GM21737 (cell line): ENCODE results near the gene SCAP.

Experiments used
- ATAC-seq: cut with Tn5 transposase; IDR thresholded peaks from one replicate; pipeline ENCODE4 v1.9.1; 2021; ENCODE audit warnings: mild to moderate bottlenecking, moderate library complexity; ENCODE audit not compliant: unreplicated experiment

SCAP gene

DNA sequence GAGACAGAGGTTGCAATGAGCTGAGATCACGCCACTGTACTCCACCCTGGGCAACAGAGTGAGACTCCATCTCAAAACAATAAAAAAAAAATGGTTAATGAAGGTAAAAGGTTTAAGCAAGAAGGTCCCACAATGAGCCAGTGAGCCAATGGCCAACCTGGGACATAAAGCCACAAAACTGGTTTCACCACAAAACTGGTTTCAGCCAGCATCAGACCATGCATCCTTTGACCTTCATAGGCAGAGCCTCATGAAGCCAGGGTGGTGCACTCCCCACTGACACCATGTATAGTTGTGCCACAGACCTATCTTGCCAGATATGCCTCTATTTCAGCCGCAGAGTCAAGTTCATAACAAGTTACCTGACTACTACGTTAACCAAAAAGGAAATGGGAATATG is 41.9 kb downstream of the SCAP start:
- ATAC-seq, result no peak

DNA sequence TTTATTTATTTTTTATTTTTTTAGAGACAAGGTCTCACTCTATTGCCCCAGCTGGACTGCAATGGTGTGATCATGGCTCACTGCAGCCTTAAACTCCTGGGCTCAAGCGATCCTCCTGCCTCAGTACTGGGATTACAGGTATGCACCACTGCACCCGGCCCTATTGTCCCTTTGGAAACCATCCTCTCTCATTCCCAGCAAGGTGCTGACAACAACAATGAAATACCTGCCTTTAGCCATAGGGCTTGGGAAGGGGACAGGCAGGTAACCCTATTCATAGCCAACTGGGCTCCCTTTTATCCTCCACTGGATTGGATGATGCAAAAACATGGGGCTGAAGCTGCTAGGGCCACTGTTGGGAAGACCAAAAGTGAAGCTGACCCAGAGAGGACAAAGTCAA is 43.1 kb downstream of the SCAP start:
- ATAC-seq, result no peak

DNA sequence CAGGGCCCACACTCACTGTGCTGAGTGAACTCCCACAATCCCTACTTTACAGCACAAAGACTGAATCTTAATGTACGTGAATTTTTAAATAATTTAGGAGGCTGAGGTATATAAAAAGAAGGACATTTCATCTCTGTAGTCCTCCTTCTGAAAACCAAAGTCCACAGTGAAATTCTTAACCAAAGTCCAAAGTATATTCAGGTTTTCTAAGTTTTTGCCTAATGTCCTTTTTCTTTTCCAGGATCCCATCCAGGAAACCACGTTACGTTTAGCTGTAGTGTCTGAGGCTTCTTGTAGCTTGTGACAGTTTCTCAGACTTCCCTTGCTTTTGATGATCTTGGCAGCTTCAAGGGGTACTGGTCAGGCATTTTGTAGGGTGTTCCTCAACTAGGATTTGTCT is 44.5 kb downstream of the SCAP start:
- ATAC-seq, result no peak

DNA sequence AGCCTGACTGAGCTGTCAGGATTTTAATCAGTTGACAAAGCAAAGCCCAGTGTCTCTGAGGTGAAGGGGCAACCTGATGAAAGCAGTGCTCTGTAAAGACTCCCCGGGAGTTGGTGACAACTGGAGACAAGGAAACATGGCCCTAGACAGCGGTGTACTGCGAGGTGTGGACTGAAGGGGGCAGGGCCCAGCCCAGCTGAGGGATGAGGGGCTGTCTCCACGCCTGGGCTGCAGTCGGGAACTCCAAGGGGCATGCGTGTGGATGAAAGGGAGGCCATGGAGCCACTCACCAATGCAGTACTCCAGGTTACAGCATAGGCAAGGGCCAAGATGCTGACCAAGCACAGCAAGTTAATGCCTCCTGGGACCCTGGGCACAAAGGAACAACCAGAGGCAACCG is 45.1 kb downstream of the SCAP start:
- no peak for ATAC-seq

DNA sequence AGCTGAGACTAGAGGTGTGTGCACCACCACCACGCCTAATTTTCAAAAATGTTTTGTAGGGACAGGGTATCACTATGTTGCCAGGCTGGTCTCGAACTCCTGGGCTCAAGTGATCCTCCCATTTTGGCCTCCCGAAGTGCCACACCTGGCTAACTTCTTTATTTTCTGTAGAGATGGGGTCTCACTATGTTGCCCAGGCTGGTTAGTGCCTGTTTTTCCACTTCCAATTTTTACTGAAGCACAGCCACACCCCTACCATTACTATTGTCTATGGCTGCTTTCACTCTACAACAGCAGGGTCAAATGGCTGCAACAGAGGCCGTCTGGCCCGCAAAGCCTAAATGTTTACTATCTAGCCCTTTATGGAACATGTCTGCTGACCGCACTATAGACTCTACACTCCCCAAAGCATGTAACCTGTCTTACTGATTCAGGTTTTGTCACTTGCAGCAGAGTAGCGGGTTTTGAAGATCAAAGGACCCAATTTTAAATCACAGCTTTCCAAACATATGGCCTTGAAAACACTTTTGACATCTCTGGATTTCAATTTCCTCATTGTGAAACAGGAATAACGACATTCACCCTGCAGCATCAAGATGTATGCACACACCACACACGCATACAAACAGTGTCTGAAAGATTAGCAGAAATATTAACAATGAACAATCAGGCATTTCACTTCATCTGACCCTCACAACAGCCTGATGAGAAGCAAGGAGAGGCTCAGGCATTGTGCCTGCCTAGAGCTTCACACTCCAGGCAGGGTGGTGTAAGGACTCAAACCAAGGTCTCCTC is 46.1 kb downstream of the SCAP start:
- ATAC-seq, result no peak

DNA sequence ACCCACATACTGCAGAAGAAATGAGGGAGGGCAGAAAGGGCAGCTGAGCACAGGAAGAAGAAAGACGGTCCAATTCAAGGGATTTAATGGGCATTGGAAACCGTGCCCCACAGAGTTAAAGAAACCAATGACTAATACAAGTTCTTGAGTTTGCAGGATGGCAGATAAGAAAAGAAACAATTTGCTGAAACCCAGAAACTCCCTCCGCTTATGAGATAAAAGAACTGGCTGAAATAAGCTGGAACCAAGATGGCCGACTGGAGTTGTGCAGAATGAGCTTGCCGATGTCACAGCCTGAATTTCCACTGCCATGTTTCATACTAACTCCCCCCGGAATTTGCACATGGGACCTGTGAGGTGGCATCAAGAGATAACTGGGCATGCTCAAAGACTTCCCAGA is 47.1 kb downstream of the SCAP start:
- ATAC-seq, result no peak

DNA sequence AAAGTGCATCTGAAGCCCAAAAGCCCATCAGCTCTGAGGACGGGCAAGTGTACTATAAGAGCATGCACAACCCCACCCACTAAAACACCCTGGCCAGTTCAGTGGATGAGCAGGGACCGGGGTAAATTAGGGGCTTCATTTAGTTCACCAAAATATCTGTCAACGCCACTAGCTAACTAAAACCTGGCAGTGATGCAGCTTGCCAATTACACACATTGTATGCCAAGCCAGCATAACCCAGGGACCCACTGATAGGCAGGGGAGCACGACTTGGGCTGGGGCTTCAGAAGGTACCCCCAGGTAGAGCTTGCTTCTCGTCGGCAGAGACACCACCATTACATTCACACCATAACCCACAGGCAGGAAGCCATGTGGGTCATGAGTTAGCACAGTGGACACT is 47.9 kb downstream of the SCAP start:
- no peak for ATAC-seq

DNA sequence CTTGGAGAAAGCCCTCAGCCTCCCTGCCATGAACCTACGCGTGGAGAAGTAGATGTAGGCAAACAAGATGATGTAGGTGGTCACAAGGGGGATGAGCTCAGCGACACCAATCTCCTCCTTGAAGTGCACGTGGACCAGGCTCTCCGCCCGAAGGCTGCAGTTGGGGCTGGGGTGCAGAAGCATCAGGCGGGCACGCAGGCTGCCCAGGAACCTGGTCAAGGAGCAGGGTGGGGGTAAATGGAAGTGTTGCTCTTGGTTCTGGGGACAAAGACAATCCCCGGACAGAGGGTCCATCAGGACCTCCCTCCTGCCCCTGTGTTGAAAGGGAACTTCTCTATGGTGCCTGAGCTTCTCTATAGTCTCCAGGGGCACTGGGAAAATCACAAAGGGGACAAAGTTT is 49.8 kb downstream of the SCAP start:
- no peak for ATAC-seq

DNA sequence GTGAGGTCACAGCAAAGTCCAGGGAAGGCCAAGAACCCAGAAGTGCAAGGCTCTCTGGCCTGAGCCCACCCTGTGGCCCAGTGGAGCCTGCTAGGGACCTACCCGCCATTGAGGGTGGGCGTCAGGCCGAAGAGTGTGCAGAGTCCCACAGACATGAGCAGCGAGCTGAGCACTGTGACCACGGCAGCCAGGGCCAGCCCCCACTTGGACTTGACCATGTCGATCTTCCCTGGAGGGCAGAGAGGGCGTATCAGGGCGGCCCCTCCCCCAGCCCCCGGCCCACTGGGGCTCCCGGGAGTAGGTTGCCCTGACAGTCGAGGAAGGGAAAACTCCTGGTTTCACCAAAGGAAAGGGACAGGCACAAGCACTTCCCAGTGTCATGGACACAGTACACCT is 50.4 kb downstream of the SCAP start:
- no peak for ATAC-seq

DNA sequence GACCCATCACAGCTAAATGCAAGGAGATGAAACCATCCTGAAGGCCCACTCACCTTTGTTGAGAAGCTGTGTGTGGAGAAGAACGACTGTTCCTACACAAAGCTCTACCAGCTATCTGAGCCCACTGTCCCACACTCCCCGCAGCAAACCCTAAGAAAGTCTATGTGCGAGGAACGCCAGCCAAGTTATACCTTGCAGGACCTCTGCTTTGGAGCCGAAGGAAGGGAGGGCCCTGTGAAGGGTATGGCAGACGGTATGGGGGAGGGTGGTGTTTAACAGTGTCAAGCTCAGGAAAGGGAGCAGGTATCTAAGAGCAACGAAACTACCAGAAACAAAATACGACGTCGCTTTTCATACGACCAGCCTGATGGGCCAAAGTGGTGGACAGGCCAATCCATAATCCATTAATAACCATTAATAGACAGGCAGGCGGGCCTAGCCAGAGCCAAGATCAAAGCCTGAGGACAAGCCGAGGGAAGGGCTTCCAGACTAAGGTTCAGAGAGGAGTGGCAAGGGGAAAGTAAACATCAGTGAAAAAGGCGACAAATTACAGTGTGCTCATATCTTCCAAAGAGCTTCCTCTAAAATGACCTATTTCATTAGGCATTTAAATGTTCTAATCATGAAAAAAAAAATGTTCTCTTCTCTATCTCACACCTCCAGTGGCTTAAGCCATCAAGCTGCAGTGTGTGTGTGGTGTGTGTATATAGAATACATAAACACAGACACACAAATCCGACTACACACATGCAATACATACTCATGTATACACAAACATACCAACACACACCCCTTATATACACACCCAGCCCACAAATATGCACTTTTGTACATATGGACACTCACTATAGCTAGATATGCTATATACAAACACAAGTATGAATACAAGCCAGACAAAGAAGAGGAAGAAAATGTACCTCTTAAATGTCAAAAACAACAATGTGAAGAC is 51.0 kb downstream of the SCAP start:
- no peak for ATAC-seq

DNA sequence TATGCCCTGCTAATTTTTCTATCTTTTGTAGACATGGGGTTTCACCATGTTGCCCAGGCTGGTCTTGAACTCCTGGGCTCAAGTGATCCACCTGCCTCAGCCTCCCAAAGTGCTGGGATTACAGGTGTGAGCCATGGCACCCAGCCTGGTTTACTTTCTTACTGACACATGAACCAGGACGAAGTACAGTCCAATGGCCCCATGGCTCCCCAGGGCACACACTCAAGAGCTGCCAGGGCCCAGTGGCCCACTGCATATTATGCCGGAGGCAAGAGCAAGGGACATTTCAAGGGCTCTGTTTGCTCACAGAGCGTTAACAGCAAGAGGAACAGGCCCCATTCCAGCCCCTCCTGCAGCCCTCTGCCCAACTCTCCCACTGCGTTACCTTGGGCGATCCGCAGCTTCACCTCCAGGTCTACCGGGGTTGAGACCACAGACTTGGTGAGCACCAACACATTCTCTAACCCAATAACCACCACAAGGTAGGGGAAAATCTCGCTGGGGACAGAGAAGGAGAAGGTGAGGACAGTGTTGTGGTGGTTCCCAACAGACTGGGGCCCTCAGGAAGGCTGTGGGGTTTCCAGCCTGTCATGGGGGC is 52.1 kb downstream of the SCAP start:
- no peak for ATAC-seq

DNA sequence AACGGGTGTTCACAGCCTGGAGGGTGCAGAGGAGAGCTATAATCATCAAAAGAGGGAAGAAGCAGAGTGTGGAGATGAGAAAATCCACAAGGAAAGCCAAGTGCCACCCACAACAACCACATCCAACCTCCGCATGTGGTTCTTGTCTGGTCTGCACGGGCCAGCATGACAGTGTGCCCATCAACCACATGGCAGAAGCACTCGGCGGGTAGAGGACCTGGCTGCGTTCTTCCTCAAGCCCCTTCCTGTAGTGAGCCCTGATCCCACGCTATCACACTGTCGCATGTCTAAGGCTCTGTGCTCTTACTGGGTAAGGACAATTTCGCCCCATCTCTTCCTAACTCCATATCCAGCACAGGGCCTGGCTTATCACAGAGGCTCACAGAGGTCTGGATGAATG is 53.0 kb downstream of the SCAP start:
- ATAC-seq, result no peak

DNA sequence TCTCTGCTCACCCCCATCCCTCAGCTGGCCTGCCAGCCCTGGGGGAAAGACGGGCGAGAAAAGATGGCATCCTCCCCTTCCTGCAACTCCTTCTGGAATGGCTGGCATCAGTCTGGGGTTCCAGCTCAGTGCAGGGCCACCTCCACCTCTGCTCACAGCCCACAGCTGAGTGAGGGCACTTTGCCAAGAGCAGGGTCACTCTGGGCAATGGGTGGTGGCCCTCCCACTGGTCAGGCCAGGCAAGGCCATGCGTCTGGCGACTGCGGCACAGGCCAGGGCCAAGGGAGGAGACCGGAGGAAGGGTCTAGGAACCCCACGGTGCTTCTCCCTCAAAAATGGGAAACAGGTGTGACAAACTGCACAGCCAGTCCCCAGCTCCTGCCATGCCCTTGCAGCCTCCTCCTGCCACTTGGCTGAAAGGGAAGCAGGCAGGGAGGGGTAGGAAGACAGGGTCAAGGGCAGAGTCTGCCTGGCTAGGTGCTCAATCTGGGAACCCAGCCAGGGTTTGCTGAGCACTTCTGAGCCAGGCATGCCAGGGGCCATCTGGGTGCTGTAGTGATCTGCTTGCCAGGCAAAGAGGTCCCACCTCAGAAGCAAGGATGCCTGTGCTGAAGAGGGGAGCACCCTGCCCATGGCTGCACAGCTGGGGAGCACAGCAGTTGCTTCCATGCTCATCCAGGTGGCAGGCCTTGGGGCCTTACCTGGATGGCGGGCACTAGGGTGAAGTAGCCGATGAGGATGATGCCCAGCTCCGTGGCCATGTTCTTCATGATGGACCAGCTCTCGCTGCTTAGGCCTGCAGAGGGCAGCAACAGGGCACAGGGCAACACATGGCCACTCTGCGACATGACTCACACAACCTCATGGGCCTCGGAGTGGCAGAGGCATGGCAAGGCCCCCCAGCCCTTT is 53.7 kb downstream of the SCAP start:
- ATAC-seq, result no peak

DNA sequence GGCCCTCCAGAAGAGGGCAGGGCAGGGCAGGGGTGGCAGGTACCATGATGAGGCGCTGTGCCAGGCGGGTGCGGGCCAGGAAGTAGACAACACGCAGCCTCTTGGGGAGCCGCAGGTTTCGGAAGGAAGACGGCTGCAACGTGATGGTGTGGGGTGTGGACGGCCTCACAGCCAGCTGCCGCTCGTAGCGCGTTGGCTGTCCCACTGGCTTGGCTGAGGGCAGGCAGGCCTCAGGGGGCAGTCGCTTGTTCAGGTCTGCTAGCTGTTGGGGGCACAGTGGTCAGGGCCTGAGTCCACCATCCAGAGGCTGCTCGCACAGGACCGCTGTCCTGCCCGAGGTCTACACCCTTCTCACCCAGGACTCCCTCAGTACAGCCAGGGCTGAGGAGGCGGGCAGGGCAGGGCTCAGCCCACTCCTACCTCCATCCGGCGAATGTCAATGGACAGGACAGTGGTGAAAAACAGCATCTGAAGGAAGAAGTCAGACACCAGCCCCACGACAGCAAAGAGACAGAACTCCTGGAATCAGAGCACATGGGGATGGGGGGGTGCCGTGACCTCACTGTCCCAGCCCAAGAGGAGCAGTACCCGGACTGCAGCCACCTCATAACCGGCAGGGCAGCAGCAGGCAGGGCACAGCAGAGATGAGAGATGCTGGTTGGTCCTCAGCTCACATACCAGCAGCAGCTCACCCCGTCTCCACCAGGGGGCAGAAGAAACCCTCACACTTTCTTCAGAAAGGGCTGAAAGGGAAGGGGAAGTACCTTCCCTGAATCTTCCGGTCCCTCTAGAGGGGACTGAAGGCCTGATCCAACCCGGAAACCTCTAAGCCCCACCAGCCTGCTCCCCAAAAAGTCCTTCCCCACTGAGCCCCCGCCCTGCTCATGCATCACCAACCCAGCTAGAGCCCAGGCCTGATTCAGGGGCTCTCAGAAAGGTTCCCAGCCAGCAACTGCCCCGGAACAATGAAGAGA is 54.9 kb downstream of the SCAP start:
- ATAC-seq, result no peak

DNA sequence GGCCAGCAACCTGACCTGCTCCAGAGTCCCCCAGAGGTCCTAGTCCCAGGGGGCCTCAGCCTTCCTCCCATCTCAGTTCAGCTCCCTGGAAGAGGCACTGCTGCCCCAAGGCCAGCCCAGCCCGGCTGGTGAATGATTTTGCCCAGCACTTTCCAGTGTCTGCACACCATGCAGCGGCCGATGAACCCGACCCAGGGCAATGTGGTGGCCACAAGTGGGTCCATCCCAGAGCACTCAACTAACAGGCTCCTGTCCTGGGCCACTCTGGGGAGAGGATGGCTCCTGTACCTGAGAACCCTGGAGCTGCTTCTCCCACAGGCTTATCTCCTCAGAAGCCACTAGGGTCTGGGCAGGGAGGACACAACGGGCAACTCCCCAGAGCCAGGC is 55.7 kb downstream of the SCAP start:
- no peak for ATAC-seq

DNA sequence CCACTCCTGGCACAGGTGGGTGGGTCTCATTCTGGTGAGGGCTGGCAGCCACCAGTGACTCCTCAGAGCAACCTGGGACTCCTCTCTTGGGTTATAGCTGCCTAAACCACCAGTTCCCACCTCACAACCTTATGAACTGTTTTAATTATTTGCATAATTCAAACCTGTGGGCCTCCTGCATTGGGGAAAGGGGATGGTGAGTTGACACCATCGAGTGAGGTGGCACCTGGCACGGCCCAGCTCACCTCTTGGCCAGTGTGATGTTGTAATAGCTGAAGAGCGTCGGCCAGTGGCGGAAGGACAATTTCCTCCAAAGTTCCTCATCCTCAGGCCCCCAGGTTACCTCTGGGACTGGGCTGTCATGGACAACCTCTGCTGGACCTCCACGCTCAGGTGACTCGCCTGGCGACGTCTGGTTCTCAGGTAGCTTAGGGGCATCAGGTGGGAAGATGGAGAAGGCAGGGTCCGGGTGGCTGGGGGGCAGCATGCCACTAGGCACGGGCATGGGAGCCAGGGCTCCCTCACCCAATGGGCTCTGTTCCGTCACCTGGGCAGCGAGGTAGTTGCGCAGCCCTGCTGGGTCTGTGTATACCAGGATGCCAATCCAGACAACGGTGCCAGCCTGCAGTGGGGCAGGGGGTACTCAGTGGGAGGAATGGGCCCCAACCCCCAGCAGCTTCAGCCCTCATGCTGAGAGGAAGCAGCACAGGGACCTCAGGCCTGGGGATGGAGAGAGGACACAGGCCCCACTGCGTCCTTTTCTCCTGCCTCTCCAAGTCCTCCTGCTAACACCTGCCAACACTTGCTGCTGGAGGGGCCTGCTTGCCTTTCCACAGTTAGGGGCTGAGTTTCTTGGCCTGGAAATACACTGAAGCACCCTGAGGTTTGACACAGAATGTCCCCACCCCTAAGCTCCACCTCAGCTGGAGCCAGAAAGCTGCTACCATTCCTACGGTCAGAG is 56.4 kb downstream of the SCAP start:
- no peak for ATAC-seq

DNA sequence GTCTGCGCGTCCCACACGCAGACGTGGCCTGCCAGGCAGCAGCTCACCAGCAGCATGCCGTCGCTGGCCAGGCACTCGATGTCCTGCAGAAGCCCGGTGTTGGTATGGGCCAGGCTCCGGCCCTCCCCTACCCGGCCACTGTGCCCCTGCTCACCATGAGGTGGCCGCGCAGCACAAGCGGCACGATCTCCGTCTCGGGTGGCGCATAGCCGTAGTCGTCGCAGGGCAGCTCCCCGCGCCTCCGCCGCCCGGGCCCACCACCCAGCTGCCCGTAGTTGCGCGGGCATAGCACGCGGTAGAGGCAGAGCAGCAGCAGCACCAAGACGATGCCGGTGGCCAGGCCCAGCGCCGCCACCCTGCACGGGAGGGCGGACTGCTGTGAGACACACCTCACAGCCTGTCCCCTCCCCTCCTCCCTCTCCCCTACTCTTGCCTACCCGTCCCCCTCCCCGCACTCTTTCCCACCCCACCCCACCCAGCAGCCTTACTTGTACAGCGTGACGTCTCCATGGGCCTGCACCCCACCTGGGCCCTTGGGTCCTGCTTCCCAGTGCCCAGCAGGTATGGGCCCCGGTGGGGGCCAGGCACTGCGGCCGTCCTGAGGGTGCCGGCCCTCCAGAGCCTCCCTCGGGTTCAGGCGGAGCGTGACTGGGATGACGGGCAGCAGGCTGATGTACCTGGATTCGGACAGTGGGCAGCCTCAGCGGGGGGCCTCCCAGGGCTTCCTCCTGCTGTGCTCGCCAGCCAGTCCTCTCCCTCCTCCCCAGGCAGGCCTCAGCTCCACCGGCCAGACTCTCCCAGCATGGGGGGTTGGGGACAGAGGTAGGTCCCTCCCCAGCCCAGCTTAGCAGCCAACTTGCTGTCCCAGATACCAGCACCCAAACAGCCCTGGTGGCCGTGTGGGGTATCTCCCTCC is 57.3 kb downstream of the SCAP start:
- no peak for ATAC-seq
